ENCODE results near the gene KLHL22. TPM values are rescaled to one million over a fixed set of nuclear protein-coding genes. Genes with fewer than 3 reads are reported as not detected.

The KLHL22 gene
- total and polyA plus RNA-seq, 2 of the 4 experiments (the other 2 are of a cell fraction): 27.1 to 30.1 TPM

- TF ChIP-seq ELK1 (IDR thresholded peaks at IDR 0.05; ENCODE audit: borderline replicate concordance, low read depth, low read length) (no peak), FOS (IDR thresholded peaks at IDR 0.05; ENCODE audit: low read depth, low read length) (no peak), CEBPB (IDR thresholded peaks at IDR 0.05; ENCODE audit: low read depth, low read length) (no peak), MAZ (IDR thresholded peaks at IDR 0.05; ENCODE audit: borderline replicate concordance, low read depth, low read length) (no peak)
- no peak overlapping the region for H3K9ac ChIP-seq (ENCODE audit: low read depth, low read length)
- no peak overlapping the region for H2BK15ac ChIP-seq (ENCODE audit: low read depth, low read length)
- H3K36me3 ChIP-seq (ENCODE audit: control insufficient read depth, insufficient read depth, low read length): peaks cover 50% of the 10 kb centered on the region
- H4K20me1 ChIP-seq (ENCODE audit: insufficient read depth, low read length): no peaks in the 10 kb centered on the region; the same call in 1 of the 2 replicates
- no peak for DNase-seq
- no peak overlapping the region for H3K23ac ChIP-seq (ENCODE audit: low read depth, low read length)
- no peak overlapping the region for H4K5ac ChIP-seq (ENCODE audit: low read depth, low read length)
- BruUV-seq (replicated peaks): no TSS peak
- in situ Hi-C loops (cut with MboI; ENCODE audit: low sequenced_read_pairs) (no loop called here), dilution Hi-C loops (cut with HindIII; ENCODE audit: low sequenced_read_pairs, unreplicated experiment) (no loop called here), intact Hi-C loops (cut with micrococcal nuclease) (no loop called here)
- POLR2A ChIA-PET (ENCODE audit: unreplicated experiment): no interaction called here
- H3K4ac ChIP-seq (ENCODE audit: low read depth, low read length): no peak overlapping the region
- no peak for ATAC-seq (ENCODE audit: low read depth)
- H2BK20ac ChIP-seq (ENCODE audit: low read depth, low read length): no peak overlapping the region
- CTCF ChIA-PET: no interaction called here
- H3K4me3 ChIP-seq (ENCODE audit: insufficient read depth, low read depth, low read length): no peak overlapping the region
- H3K79me1 ChIP-seq (ENCODE audit: low read depth in 1 of 2, low read length in 2 of 2): peaks cover 2 to 10% of the 10 kb centered on the region in 2 experiments; a peak in 2 of 4 replicates
- no peak overlapping the region for H3K27ac ChIP-seq (ENCODE audit: insufficient read depth, low read length)
- no peaks in the 10 kb centered on the region for H3K9me3 ChIP-seq (ENCODE audit: control insufficient read depth, insufficient read depth, low read length)
- no peak overlapping the region for H3K56ac ChIP-seq (ENCODE audit: extremely low read depth, insufficient read depth, low read length)
- H4K91ac ChIP-seq (ENCODE audit: insufficient read depth, low read depth, low read length): no peak overlapping the region
- H3K27me3 ChIP-seq (ENCODE audit: control insufficient read depth, insufficient read depth, low read length): no peaks in the 10 kb centered on the region
- no peak overlapping the region for H3K18ac ChIP-seq (ENCODE audit: low read depth, low read length)
- no peak overlapping the region for H2BK120ac ChIP-seq (ENCODE audit: low read depth, low read length)
- H3K4me1 ChIP-seq (ENCODE audit: control insufficient read depth, insufficient read depth, low read length): no peaks in the 10 kb centered on the region
- H4K8ac ChIP-seq (ENCODE audit: low read depth in 2 of 2, low read length in 2 of 2): no peak overlapping the region
- 98% methylated on average over 23 of the region's 45 CpGs; no CpG with 5 or more reads in 1 of the 2 experiments for WGBS, 2 experiments (ENCODE audit: extremely low coverage in 2 of 2, insufficient read length in 1 of 2)
- H3K4me2 ChIP-seq (ENCODE audit: low read depth, low read length): no peak overlapping the region
- H2AK5ac ChIP-seq (ENCODE audit: low read depth, low read length): no peak overlapping the region
- peaks cover 14% of the 10 kb centered on the region for H3K9me1 ChIP-seq (ENCODE audit: insufficient read depth, low read length)
- H2BK5ac ChIP-seq (ENCODE audit: low read depth, low read length, poor library complexity, severe bottlenecking): no peak overlapping the region
- no peak overlapping the region for H3K14ac ChIP-seq (replicated peaks; ENCODE audit: low read depth, low read length)
- no peak overlapping the region for H2AK9ac ChIP-seq (replicated peaks; ENCODE audit: low read depth, low read length, poor library complexity)
- H2AFZ ChIP-seq (replicated peaks; ENCODE audit: low read length, poor library complexity): no peak overlapping the region
Observed at GRCh38 chr22:20405291-20405930, 90.2 kb downstream of the KLHL22 start.

Data from IMR-90 (cell line).